K562 (cell line): ENCODE data around the gene LY6G6F. TPM values are rescaled to one million over a fixed set of nuclear protein-coding genes. Genes with fewer than 3 reads are reported as not detected.

ENCODE experiments used
- BRD9 ChIP-seq: fragments of 450-650 bp; IDR thresholded peaks from 2 replicates; pipeline ENCODE4 v1.6.1; 2018; ENCODE audit warnings: low read depth; ENCODE audit not compliant: partially characterized antibody
- CSDE1 ChIP-seq, 2 experiments: fragments of 450-650 bp; IDR thresholded peaks; 2 replicates each; pipeline ENCODE4 v1.6.1; 2016; ENCODE audit warnings: mild to moderate bottlenecking in 1 of 2
- FOXA3 ChIP-seq, 2 experiments: fragments of 450-650 bp in 1 of 2; sonication (generic) in 1 of 2; formaldehyde crosslinking; IDR thresholded peaks in 1 of 2; conservative IDR thresholded peaks in 1 of 2; 2 replicates each; pipeline versions ENCODE4 v1.4.0 to v1.8.0; 2020 to 2022; ENCODE audit warnings: mild to moderate bottlenecking in 2 of 2, missing genetic modification reagents in 1 of 2
- ILK ChIP-seq: fragments of 450-650 bp; IDR thresholded peaks from 2 replicates; pipeline ENCODE4 v1.6.1; 2016; ENCODE audit warnings: missing genetic modification characterization, low read depth, mild to moderate bottlenecking, missing compliant biosample characterization, moderate library complexity, borderline replicate concordance
- KLF10 ChIP-seq: fragments of 250-450 bp; sonication (Bioruptor Pico); IDR thresholded peaks from 2 replicates; pipeline ENCODE4 v1.6.1; 2021; ENCODE audit warnings: matching md5 sums
- MED1 ChIP-seq: sonication (generic); formaldehyde crosslinking; IDR thresholded peaks from 2 replicates; pipeline ENCODE4 v1.8.1; 2023; ENCODE audit warnings: missing genetic modification reagents, borderline replicate concordance
- MEF2D ChIP-seq: conservative IDR thresholded peaks from 2 replicates; pipeline ENCODE4 v1.6.1; 2016; ENCODE audit warnings: low read depth, missing genetic modification characterization, missing compliant biosample characterization
- MTA1 ChIP-seq: fragments of 450-650 bp; IDR thresholded peaks from 2 replicates; pipeline ENCODE4 v1.6.1; 2017; ENCODE audit warnings: borderline replicate concordance
- MTA2 ChIP-seq: fragments of 450-650 bp; IDR thresholded peaks from 2 replicates; pipeline ENCODE4 v1.6.1; 2016; ENCODE audit warnings: low read depth
- MTA3 ChIP-seq: fragments of 450-650 bp; formaldehyde crosslinking; IDR thresholded peaks from 2 replicates; pipeline ENCODE4 v1.6.1; 2017; ENCODE audit warnings: mild to moderate bottlenecking, borderline replicate concordance
- NCOA2 ChIP-seq, 2 experiments: fragments of 450-650 bp; IDR thresholded peaks; 2 replicates each; pipeline ENCODE4 v1.6.1; 2018; ENCODE audit warnings: mild to moderate bottlenecking in 2 of 2, moderate library complexity in 1 of 2; ENCODE audit not compliant: partially characterized antibody in 2 of 2
- NFE2L1 ChIP-seq: fragments of 450-650 bp; IDR thresholded peaks from 2 replicates; pipeline ENCODE4 v1.6.1; 2016; ENCODE audit warnings: missing genetic modification characterization, low read depth, mild to moderate bottlenecking, missing compliant biosample characterization, moderate library complexity, borderline replicate concordance
- PHF20 ChIP-seq: fragments of 450-650 bp; IDR thresholded peaks from 2 replicates; pipeline ENCODE4 v1.6.1; 2018; ENCODE audit not compliant: partially characterized antibody
- PYGO2 ChIP-seq: fragments of 450-650 bp; IDR thresholded peaks from 2 replicates; pipeline ENCODE4 v1.6.1; 2016; ENCODE audit warnings: mild to moderate bottlenecking, missing genetic modification characterization, moderate library complexity, missing compliant biosample characterization
- RNF219 ChIP-seq: fragments of 250-450 bp; sonication (Bioruptor Pico); IDR thresholded peaks from 2 replicates; pipeline ENCODE4 v1.5.0; 2022; ENCODE audit warnings: mild to moderate bottlenecking
- SRSF7 ChIP-seq: fragments of 200-400 bp; formaldehyde crosslinking; optimal IDR thresholded peaks from 2 replicates; pipeline ENCODE3; 2017; ENCODE audit warnings: mild to moderate bottlenecking, low read depth, low read length
- TCF7L2 ChIP-seq: fragments of 150-350 bp; IDR thresholded peaks from 2 replicates; pipeline ENCODE4 v1.6.1; 2016; ENCODE audit warnings: low read depth, mild to moderate bottlenecking, low read length, moderate library complexity
- TEAD2 ChIP-seq: fragments of 450-650 bp; IDR thresholded peaks from 2 replicates; pipeline ENCODE4 v1.6.1; 2016; ENCODE audit warnings: missing genetic modification characterization, control low read depth, missing compliant biosample characterization
- TFAM ChIP-seq: fragments of 250-450 bp; sonication (Bioruptor Pico); conservative IDR thresholded peaks from 2 replicates; pipeline ENCODE4 v1.5.0; 2021; ENCODE audit warnings: mild to moderate bottlenecking, moderate library complexity
- XRCC3 ChIP-seq: fragments of 450-650 bp; IDR thresholded peaks from 2 replicates; pipeline ENCODE4 v1.6.1; 2017; ENCODE audit warnings: mild to moderate bottlenecking, moderate library complexity
- ZNF696 ChIP-seq: fragments of 250-450 bp; sonication (Bioruptor Pico); conservative IDR thresholded peaks from 2 replicates; pipeline ENCODE4 v1.4.0; 2020; ENCODE audit warnings: mild to moderate bottlenecking, moderate library complexity
- ZNF76 ChIP-seq: fragments of 250-450 bp; sonication (Bioruptor Pico); IDR thresholded peaks from 2 replicates; pipeline ENCODE4 v1.4.0; 2020; ENCODE audit warnings: mild to moderate bottlenecking, moderate library complexity, borderline replicate concordance
- ZNF764 ChIP-seq: fragments of 250-450 bp; sonication (Bioruptor Pico); IDR thresholded peaks from 2 replicates; pipeline ENCODE4 v1.4.0; 2020; ENCODE audit warnings: low read depth, mild to moderate bottlenecking, moderate library complexity
- polyA plus RNA-seq, 8 experiments: library from polyadenylated mRNA; depleted of rRNA in 4 of 8; stranded (reverse) in 5 of 8; unstranded in 3 of 8; fragments of >200 nt; fragmentation: Nextera tagmentation in 2 of 8; fragmentation: Illumina TruSeq in 1 of 8; extraction: Ambion mirVana in 2 of 8; extraction: Trizol in 1 of 8; gene quantifications; 2 replicates each; pipeline versions ENCODE4 v1.2.1 to v1.2.3, GENCODE V29; 2011 to 2014; ENCODE audit warnings: inconsistent platforms in 1 of 8, missing spikeins in 1 of 8
- total RNA-seq, 7 experiments: library from RNA; depleted of rRNA in 6 of 7; stranded (reverse); fragments of >200 nt in 6 of 7; fragmentation: Illumina TruSeq in 2 of 7; extraction: Trizol in 2 of 7; gene quantifications; 2 replicates each; pipeline versions ENCODE4 v1.2.1 to v1.2.3, GENCODE V29; 2011 to 2021; ENCODE audit warnings: low replicate concordance in 1 of 7
- TF ChIP-seq, protein P1 (sequence below): fragments of 250-450 bp; sonication (Bioruptor Pico); IDR thresholded peaks from 2 replicates; pipeline ENCODE4 v1.8.0; 2021; ENCODE audit warnings: mild to moderate bottlenecking, moderate library complexity
- TF ChIP-seq, protein P2 (sequence below): fragments of 450-650 bp; formaldehyde crosslinking; IDR thresholded peaks from 2 replicates; pipeline ENCODE4 v1.4.0; 2020; ENCODE audit warnings: mild to moderate bottlenecking

The LY6G6F gene
- total and polyA plus RNA-seq, 9 of the 15 experiments (the other 6 are each of a cell fraction or from before 2014, with no cell fraction given): 0.14 to 0.50 (median 0.28) TPM; not detected in 2

GRCh38 chr6:31663961-31664789 is 42.5 kb upstream of the LY6G6F start (continued):
- TF ChIP-seq, protein P1, sequence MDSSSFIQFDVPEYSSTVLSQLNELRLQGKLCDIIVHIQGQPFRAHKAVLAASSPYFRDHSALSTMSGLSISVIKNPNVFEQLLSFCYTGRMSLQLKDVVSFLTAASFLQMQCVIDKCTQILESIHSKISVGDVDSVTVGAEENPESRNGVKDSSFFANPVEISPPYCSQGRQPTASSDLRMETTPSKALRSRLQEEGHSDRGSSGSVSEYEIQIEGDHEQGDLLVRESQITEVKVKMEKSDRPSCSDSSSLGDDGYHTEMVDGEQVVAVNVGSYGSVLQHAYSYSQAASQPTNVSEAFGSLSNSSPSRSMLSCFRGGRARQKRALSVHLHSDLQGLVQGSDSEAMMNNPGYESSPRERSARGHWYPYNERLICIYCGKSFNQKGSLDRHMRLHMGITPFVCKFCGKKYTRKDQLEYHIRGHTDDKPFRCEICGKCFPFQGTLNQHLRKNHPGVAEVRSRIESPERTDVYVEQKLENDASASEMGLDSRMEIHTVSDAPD (CRISPR knock-in tag): no peak
- TF ChIP-seq TEAD2 (tag) (no peak), CSDE1 (IDR thresholded peaks at IDR 0.05) (0 out of 4 replicates have a peak, but pooled peaks of 1 of the 2 experiments have one; percentile 32), NFE2L1 (tag) (no peak), FOXA3 (CRISPR knock-in tag; conservative IDR thresholded peaks at IDR 0.05 in 1 of 2, IDR thresholded peaks at IDR 0.05 in 1 of 2) (0 out of 4 replicates have a peak, but pooled peaks of 1 of the 2 experiments have one; percentile 35), XRCC3 (no peak), ILK (tag) (no peak), MTA2 (no peak), MTA1 (0 out of 2 replicates have a peak, but pooled peaks have one; percentile 25), SRSF7 (no peak), KLF10 (CRISPR knock-in tag) (no peak), TCF7L2 (no peak), MED1 (CRISPR knock-in tag) (no peak), ZNF696 (CRISPR knock-in tag) (no peak), MEF2D (tag) (no peak), MTA3 (no peak), NCOA2 (IDR thresholded peaks at IDR 0.05; ENCODE audit: partially characterized antibody in 2 of 2) (no peak), ZNF764 (CRISPR knock-in tag) (no peak), PHF20 (no peak), PYGO2 (tag) (0 out of 2 replicates have a peak, but pooled peaks have one; percentile 24), TFAM (CRISPR knock-in tag) (no peak), RNF219 (CRISPR knock-in tag) (no peak), ZNF76 (CRISPR knock-in tag) (no peak), BRD9 (peak; percentile 92)
- TF ChIP-seq, protein P2, sequence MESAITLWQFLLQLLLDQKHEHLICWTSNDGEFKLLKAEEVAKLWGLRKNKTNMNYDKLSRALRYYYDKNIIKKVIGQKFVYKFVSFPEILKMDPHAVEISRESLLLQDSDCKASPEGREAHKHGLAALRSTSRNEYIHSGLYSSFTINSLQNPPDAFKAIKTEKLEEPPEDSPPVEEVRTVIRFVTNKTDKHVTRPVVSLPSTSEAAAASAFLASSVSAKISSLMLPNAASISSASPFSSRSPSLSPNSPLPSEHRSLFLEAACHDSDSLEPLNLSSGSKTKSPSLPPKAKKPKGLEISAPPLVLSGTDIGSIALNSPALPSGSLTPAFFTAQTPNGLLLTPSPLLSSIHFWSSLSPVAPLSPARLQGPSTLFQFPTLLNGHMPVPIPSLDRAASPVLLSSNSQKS (CRISPR knock-in tag): 0 out of 2 replicates have a peak, but pooled peaks have one; percentile 9
